DOHH2 (cell line): ENCODE data around the gene PDE11A.

Experiments used
- H3F3A ChIP-seq: fragments of 200-600 bp; sonication (generic), shearing (Covaris generic); 2 replicates; pipeline ENCODE4 v1.6.0; 2016; ENCODE audit warnings: antibody characterized with exemption, mild to moderate bottlenecking; ENCODE audit not compliant: control insufficient read depth, insufficient read depth
- H3K27ac ChIP-seq: fragments of 200-600 bp; sonication (generic); 2 replicates; pipeline ENCODE4 v1.5.1; 2014; ENCODE audit warnings: low read depth, mild to moderate bottlenecking, low read length, moderate library complexity
- H3K27me3 ChIP-seq: fragments of 200-600 bp; sonication (generic); 2 replicates; pipeline ENCODE4 v1.6.1; 2014; ENCODE audit warnings: mild to moderate bottlenecking, low read length, mixed read lengths; ENCODE audit not compliant: control insufficient read depth
- H3K36me3 ChIP-seq: fragments of 200-600 bp; sonication (generic); 2 replicates; pipeline ENCODE4 v1.6.1; 2014; ENCODE audit warnings: mild to moderate bottlenecking, low read length, moderate library complexity, mixed read lengths; ENCODE audit not compliant: control insufficient read depth
- H3K4me1 ChIP-seq: fragments of 200-600 bp; sonication (generic); 2 replicates; pipeline ENCODE4 v1.6.1; 2014; ENCODE audit warnings: mild to moderate bottlenecking, low read length, mixed read lengths; ENCODE audit not compliant: control insufficient read depth
- H3K4me2 ChIP-seq: fragments of 200-600 bp; sonication (generic); 2 replicates; pipeline ENCODE4 v1.6.0; 2014; ENCODE audit warnings: mild to moderate bottlenecking, low read length, moderate library complexity
- H3K4me3 ChIP-seq: fragments of 200-600 bp; sonication (generic); 2 replicates; pipeline ENCODE4 v1.5.1; 2014; ENCODE audit warnings: mild to moderate bottlenecking, low read length, mixed read lengths
- H3K79me2 ChIP-seq: fragments of 200-600 bp; sonication (generic); 2 replicates; pipeline ENCODE4 v1.6.1; 2014; ENCODE audit warnings: mild to moderate bottlenecking, low read length, mixed read lengths; ENCODE audit not compliant: control insufficient read depth
- H3K9me2 ChIP-seq: fragments of 200-600 bp; sonication (generic); replicated peaks from 2 replicates; pipeline ENCODE4 v1.6.1; 2014; ENCODE audit warnings: mild to moderate bottlenecking, low read length, mixed read lengths; ENCODE audit not compliant: control insufficient read depth
- H3K9me3 ChIP-seq: fragments of 200-600 bp; sonication (generic); 2 replicates; pipeline ENCODE4 v1.6.1; 2014; ENCODE audit warnings: antibody characterized with exemption, low read length, mixed read lengths; ENCODE audit not compliant: control insufficient read depth, insufficient read depth
- H4K20me1 ChIP-seq: fragments of 200-600 bp; sonication (generic); 2 replicates; pipeline ENCODE4 v1.6.0; 2014; ENCODE audit warnings: low read depth, mild to moderate bottlenecking, antibody characterized with exemption, low read length, moderate library complexity; ENCODE audit not compliant: control insufficient read depth, insufficient read depth
- CTCF ChIP-seq: fragments of 200-600 bp; sonication (generic); IDR thresholded peaks from one replicate; pipeline ENCODE4 v1.5.1; 2014; ENCODE audit warnings: antibody characterized with exemption, mild to moderate bottlenecking, low read depth, low read length; ENCODE audit not compliant: poor library complexity, severe bottlenecking
- EZH2phosphoT487 ChIP-seq: fragments of 200-600 bp; sonication (generic); IDR thresholded peaks from 2 replicates; pipeline ENCODE4 v1.6.1; 2017; ENCODE audit warnings: borderline replicate concordance, mild to moderate bottlenecking, antibody characterized with exemption, low read length, moderate library complexity, mixed read lengths

PDE11A gene

GRCh38 chr2:177897278-177897677 lies 175.3 kb downstream of the PDE11A start:
- no peaks in the 10 kb centered on the region for H3K36me3 ChIP-seq
- no peak for TF ChIP-seq EZH2phosphoT487
- H3K27me3 ChIP-seq = no peaks in the 10 kb centered on the region
- H3K4me3 ChIP-seq = no peak overlapping the region
- H3K79me2 ChIP-seq = no peaks in the 10 kb centered on the region
- H3K27ac ChIP-seq = no peak overlapping the region
- no peaks in the 10 kb centered on the region for H4K20me1 ChIP-seq
- no peak overlapping the region for H3K4me2 ChIP-seq
- H3K4me1 ChIP-seq = no peaks in the 10 kb centered on the region
- H3K9me2 ChIP-seq = no peaks in the 10 kb centered on the region
- H3F3A ChIP-seq = no peaks in the 10 kb centered on the region
- no peaks in the 10 kb centered on the region for H3K9me3 ChIP-seq

GRCh38 chr2:177896587-177896986 lies 176.0 kb downstream of the PDE11A start:
- Histone ChIP-seq H3K36me3 (no peaks in the 10 kb centered on the region), H3F3A (no peaks in the 10 kb centered on the region), H3K9me2 (no peaks in the 10 kb centered on the region), H3K79me2 (no peaks in the 10 kb centered on the region), H3K4me3 (no peak overlapping the region), H3K4me1 (no peaks in the 10 kb centered on the region), H3K4me2 (no peak overlapping the region), H3K27me3 (no peaks in the 10 kb centered on the region), H4K20me1 (no peaks in the 10 kb centered on the region), H3K9me3 (no peaks in the 10 kb centered on the region), H3K27ac (no peak overlapping the region)
- TF ChIP-seq EZH2phosphoT487 (no peak), CTCF (no peak)

GRCh38 chr2:177894546-177894945 lies 178.0 kb downstream of the PDE11A start:
- no peak overlapping the region for H3K4me2 ChIP-seq
- TF ChIP-seq CTCF (no peak), EZH2phosphoT487 (no peak)

GRCh38 chr2:177893880-177894279 lies 178.7 kb downstream of the PDE11A start:
- Histone ChIP-seq H3K79me2 (no peaks in the 10 kb centered on the region), H3K9me2 (no peaks in the 10 kb centered on the region), H3F3A (no peaks in the 10 kb centered on the region), H3K4me1 (no peaks in the 10 kb centered on the region), H3K36me3 (no peaks in the 10 kb centered on the region), H3K4me3 (no peak overlapping the region), H4K20me1 (no peaks in the 10 kb centered on the region), H3K4me2 (no peak overlapping the region), H3K27me3 (no peaks in the 10 kb centered on the region), H3K27ac (no peak overlapping the region), H3K9me3 (no peaks in the 10 kb centered on the region)
- TF ChIP-seq CTCF = no peak
- no peak for TF ChIP-seq EZH2phosphoT487

More at GRCh38 chr2:177894546-177894945, 178.0 kb downstream of the PDE11A start:
- Histone ChIP-seq H3K9me2 (no peaks in the 10 kb centered on the region), H3F3A (no peaks in the 10 kb centered on the region), H3K79me2 (no peaks in the 10 kb centered on the region), H3K27ac (no peak overlapping the region), H3K36me3 (no peaks in the 10 kb centered on the region), H3K4me1 (no peaks in the 10 kb centered on the region), H3K9me3 (no peaks in the 10 kb centered on the region), H3K27me3 (no peaks in the 10 kb centered on the region), H3K4me3 (no peak overlapping the region), H4K20me1 (no peaks in the 10 kb centered on the region)
